Measurements from ENCODE around the gene GOLGA6A. TPM values are rescaled to one million over a fixed set of nuclear protein-coding genes. Genes with fewer than 3 reads are reported as not detected.

GOLGA6A gene
- total and polyA plus RNA-seq, 2 experiments from 2014 or later = not detected

DNA sequence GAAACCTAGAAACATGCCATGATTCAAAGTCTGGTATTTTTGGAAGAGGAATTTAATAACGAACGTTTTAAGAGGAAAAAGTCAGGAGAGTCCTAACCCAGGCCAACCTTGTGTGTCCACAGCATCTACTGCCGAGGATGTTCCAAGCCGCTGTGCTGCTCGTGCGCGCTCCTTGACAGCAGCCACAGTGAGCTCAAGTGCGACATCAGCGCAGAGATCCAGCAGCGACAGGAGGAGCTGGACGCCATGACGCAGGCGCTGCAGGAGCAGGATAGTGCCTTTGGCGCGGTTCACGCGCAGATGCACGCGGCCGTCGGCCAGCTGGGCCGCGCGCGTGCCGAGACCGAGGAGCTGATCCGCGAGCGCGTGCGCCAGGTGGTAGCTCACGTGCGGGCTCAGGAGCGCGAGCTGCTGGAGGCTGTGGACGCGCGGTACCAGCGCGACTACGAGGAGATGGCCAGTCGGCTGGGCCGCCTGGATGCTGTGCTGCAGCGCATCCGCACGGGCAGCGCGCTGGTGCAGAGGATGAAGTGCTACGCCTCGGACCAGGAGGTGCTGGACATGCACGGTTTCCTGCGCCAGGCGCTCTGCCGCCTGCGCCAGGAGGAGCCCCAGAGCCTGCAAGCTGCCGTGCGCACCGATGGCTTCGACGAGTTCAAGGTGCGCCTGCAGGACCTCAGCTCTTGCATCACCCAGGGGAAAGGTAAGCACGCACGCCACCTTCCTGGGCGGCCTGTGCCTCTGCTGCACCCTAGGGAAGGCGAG lies 59.5 kb downstream of the GOLGA6A start:
- Histone ChIP-seq H4K20me1 (ENCODE audit: insufficient read depth) (peaks cover 22% of the 10 kb centered on the region; the same call in 1 of the 2 replicates), H3K79me2 (ENCODE audit: insufficient read depth) (peaks cover 87% of the 10 kb centered on the region), H3K9ac (no peak overlapping the region), H3K4me1 (ENCODE audit: insufficient read depth) (peaks cover 17% of the 10 kb centered on the region), H3F3A (ENCODE audit: insufficient read depth) (peaks cover 23% of the 10 kb centered on the region; the same call in 1 of the 2 replicates), H2AFZ (no peak overlapping the region), H3K27ac (no peak overlapping the region), H3K36me3 (ENCODE audit: low read depth) (peaks cover 35% of the 10 kb centered on the region), H3K4me2 (ENCODE audit: unreplicated experiment) (no peak overlapping the region), H3K4me3 (no peak overlapping the region), H3K9me3 (ENCODE audit: low read depth) (no peaks in the 10 kb centered on the region), H3K9me2 (ENCODE audit: insufficient read depth) (no peaks in the 10 kb centered on the region), H3K27me3 (replicated peaks; ENCODE audit: insufficient read depth) (no peaks in the 10 kb centered on the region)
- 95% methylated on average over 57 to 66 of the region's 66 CpGs for WGBS, 2 experiments (ENCODE audit: low coverage in 1 of 2, low lambda C conversion rate in 2 of 2, missing lambda C conversion rate in 2 of 2)
- in situ Hi-C loops (cut with MboI) = no loop called here
- no peak for DNase-seq
- TF ChIP-seq EZH2 (IDR thresholded peaks at IDR 0.05; ENCODE audit: insufficient read depth, poor library complexity, severe bottlenecking) (no peak), EZH2phosphoT487 (IDR thresholded peaks at IDR 0.05; ENCODE audit: insufficient read depth, low read depth) (no peak)

Small RNA genes within 50 kb of the gene (small RNA-seq; reads per million reads assigned to genes)
- gene RN7SL429P (ENCODE audit: low read depth, low replicate concordance) = not detected

Other genes starting within 250 kb of the GOLGA6A start
- gene TBC1D21, start 209.0 kb downstream of the GOLGA6A start, total RNA-seq (2014; rRNA removed; shearing (Covaris generic)) = not detected in 2 replicates
- not detected in 2 replicates for gene TBC1D21, start 209.0 kb downstream of the GOLGA6A start, polyA plus RNA-seq (2016; fragmentation: Nextera tagmentation; extraction: Ambion mirVana)
- 534 and 540 TPM in 2 replicates for gene LOXL1, start 156.1 kb downstream of the GOLGA6A start, total RNA-seq (2014; rRNA removed; shearing (Covaris generic))
- 396 and 401 TPM in 2 replicates for gene LOXL1, start 156.1 kb downstream of the GOLGA6A start, polyA plus RNA-seq (2016; fragmentation: Nextera tagmentation; extraction: Ambion mirVana)
- gene STOML1, start 90.3 kb downstream of the GOLGA6A start, total RNA-seq (2014; rRNA removed; shearing (Covaris generic)) = 27.8 and 43.9 TPM in 2 replicates
- 26.9 and 27.2 TPM in 2 replicates for gene STOML1, start 90.3 kb downstream of the GOLGA6A start, polyA plus RNA-seq (2016; fragmentation: Nextera tagmentation; extraction: Ambion mirVana)
- gene PML, start 87.8 kb downstream of the GOLGA6A start, total RNA-seq (2014; rRNA removed; shearing (Covaris generic)) = 55.3 and 74.7 TPM in 2 replicates
- gene PML, start 87.8 kb downstream of the GOLGA6A start, polyA plus RNA-seq (2016; fragmentation: Nextera tagmentation; extraction: Ambion mirVana) = 52.9 and 58.0 TPM in 2 replicates
- gene ISLR2, start 48.0 kb upstream of the GOLGA6A start, total RNA-seq (2014; rRNA removed; shearing (Covaris generic)) = not detected in 2 replicates
- 0.20 TPM in 1 of 2 replicates, not detected in the other for gene ISLR2, start 48.0 kb upstream of the GOLGA6A start, polyA plus RNA-seq (2016; fragmentation: Nextera tagmentation; extraction: Ambion mirVana)
- 110 and 127 TPM in 2 replicates for gene ISLR, start 91.2 kb upstream of the GOLGA6A start, total RNA-seq (2014; rRNA removed; shearing (Covaris generic))
- 124 and 125 TPM in 2 replicates for gene ISLR, start 91.2 kb upstream of the GOLGA6A start, polyA plus RNA-seq (2016; fragmentation: Nextera tagmentation; extraction: Ambion mirVana)
- gene STRA6, start 120.2 kb upstream of the GOLGA6A start, total RNA-seq (2014; rRNA removed; shearing (Covaris generic)) = not detected in 2 replicates
- 0.22 TPM in 1 of 2 replicates, not detected in the other for gene STRA6, start 120.2 kb upstream of the GOLGA6A start, polyA plus RNA-seq (2016; fragmentation: Nextera tagmentation; extraction: Ambion mirVana)
- not detected in 2 replicates for gene CCDC33, start 153.8 kb upstream of the GOLGA6A start, total RNA-seq (2014; rRNA removed; shearing (Covaris generic))
- gene CCDC33, start 153.8 kb upstream of the GOLGA6A start, polyA plus RNA-seq (2016; fragmentation: Nextera tagmentation; extraction: Ambion mirVana) = not detected in 2 replicates

All from GM23248 (cell line).